Activated CD4-positive, alpha-beta T cell treated with anti-CD3 and anti-CD28 coated beads, Interleukin-2, amount 10 ng/mL, durations not matched to agents 7 days and 5 days (primary cell): ENCODE data around the gene ABCC1. TPM values are rescaled to one million over a fixed set of nuclear protein-coding genes. Genes with fewer than 3 reads are reported as not detected.

ENCODE experiments used
- CTCF ChIA-PET: fragments of 350-600 bp; sonication (Branson Sonifier 250); formaldehyde crosslinking; loops from one replicate; lab custom pipeline; 2021; ENCODE audit warnings: antibody characterized with exemption; lab: Charles Lee
- POLR2A ChIA-PET: fragments of 350-600 bp; sonication (Branson Sonifier 250); formaldehyde crosslinking; loops from one replicate; lab custom pipeline; 2021; ENCODE audit warnings: antibody characterized with exemption; lab: Charles Lee
- DNase-seq: peaks from one replicate; pipeline ENCODE4 v3.0.0-alpha.2; 2020
- H3K27ac Mint-ChIP-seq: one replicate; pipeline ENCODE4 v1.8.0; 2021; ENCODE audit warnings: mild to moderate bottlenecking, moderate library complexity, mixed read lengths
- H3K27me3 Mint-ChIP-seq: one replicate; pipeline ENCODE4 v1.8.0; 2021; ENCODE audit warnings: mixed read lengths
- H3K36me3 Mint-ChIP-seq: one replicate; pipeline ENCODE4 v1.8.0; 2021; ENCODE audit warnings: low read depth, mixed read lengths
- H3K4me1 Mint-ChIP-seq: one replicate; pipeline ENCODE4 v1.8.0; 2021; ENCODE audit warnings: mixed read lengths
- H3K4me3 Mint-ChIP-seq: one replicate; pipeline ENCODE4 v1.8.0; 2021; ENCODE audit warnings: mild to moderate bottlenecking, moderate library complexity, mixed read lengths
- H3K9me3 Mint-ChIP-seq: one replicate; pipeline ENCODE4 v1.8.0; 2021; ENCODE audit warnings: mixed read lengths
- total RNA-seq, 2 experiments: library from RNA; stranded (reverse); gene quantifications; one replicate each; pipeline ENCODE4 v1.2.3, GENCODE V29; 2021

ABCC1 gene
- total RNA-seq, 2 experiments from 2014 or later, result 51.7 to 55.2 TPM

DNA sequence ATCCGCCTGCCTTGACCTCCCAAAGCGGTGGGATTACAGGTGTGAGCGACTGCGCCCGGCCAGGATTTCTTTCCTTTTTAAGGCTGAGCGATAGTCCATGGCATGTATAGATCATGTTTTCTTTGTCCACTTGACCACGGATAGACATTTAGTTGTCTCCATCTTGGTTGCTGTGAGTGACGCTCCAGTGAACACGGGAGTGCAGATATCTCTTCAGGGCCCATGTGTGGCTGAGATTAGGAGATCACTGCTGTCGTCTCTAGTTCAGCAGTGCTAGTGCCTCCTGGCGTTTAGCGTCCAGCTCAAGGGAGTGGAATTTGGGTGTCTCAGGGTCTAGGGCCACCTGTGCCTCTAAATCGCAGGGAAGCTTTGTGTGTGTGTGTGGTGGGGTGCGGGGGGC lies 41.5 kb downstream of the ABCC1 start:
- ChIA-PET POLR2A (no interaction called here), CTCF (no interaction called here)
- Mint-ChIP-seq H3K4me3 (no peak overlapping the region), H3K36me3 (peaks cover 10% of the 10 kb centered on the region), H3K27ac (no peak overlapping the region), H3K4me1 (peaks cover 30% of the 10 kb centered on the region), H3K9me3 (no peaks in the 10 kb centered on the region), H3K27me3 (no peaks in the 10 kb centered on the region)
- DNase-seq, result no peak

DNA sequence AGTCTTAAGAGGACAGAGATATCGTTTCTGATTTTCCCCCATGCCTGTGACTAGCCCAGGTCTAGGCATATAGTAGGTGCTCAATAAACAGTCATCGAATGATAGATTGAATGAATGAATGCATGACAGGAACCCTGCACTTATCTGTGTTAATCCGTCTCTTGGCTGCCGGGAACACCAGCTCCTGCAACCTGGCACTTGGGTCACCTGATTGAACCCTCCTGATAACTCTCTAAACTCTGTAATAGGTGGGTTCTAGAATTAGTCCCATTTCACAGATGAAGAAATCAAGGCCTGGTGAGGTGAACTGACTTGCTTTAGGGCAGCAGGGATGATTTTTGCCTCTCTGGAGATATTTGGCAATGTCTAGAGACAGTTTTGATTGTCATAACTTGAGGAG lies 43.7 kb downstream of the ABCC1 start:
- Mint-ChIP-seq H3K4me1 (peaks cover 26% of the 10 kb centered on the region), H3K27ac (no peak overlapping the region), H3K4me3 (no peak overlapping the region), H3K27me3 (no peaks in the 10 kb centered on the region), H3K9me3 (no peaks in the 10 kb centered on the region), H3K36me3 (peaks cover 10% of the 10 kb centered on the region)
- no peak for DNase-seq
- ChIA-PET POLR2A (no interaction called here), CTCF (no interaction called here)

DNA sequence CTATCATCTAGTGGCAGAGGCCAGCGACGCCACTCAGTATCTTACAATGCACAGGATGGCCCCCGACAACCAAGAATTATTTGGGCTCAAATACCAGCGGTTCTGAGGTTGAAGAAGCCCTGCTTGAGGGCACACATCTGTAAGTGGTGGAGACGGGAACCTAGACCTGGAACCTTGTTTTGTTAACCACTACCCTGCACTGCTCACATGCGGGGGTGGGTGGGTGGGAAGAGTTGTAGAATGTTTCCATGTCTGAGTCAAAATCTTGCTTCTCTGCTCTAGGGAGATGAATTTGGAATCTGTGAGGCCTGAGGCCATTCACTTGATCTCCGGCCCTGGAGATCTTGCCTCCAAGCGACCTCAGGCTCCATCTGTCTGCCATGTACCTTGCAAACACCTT lies 44.1 kb downstream of the ABCC1 start:
- H3K36me3 Mint-ChIP-seq, result peaks cover 6% of the 10 kb centered on the region
- H3K27ac Mint-ChIP-seq, result no peak overlapping the region
- POLR2A ChIA-PET, result no interaction called here
- DNase-seq, result no peak
- CTCF ChIA-PET, result no interaction called here
- H3K4me3 Mint-ChIP-seq, result no peak overlapping the region
- H3K9me3 Mint-ChIP-seq, result no peaks in the 10 kb centered on the region
- H3K4me1 Mint-ChIP-seq, result peaks cover 25% of the 10 kb centered on the region
- H3K27me3 Mint-ChIP-seq, result no peaks in the 10 kb centered on the region

DNA sequence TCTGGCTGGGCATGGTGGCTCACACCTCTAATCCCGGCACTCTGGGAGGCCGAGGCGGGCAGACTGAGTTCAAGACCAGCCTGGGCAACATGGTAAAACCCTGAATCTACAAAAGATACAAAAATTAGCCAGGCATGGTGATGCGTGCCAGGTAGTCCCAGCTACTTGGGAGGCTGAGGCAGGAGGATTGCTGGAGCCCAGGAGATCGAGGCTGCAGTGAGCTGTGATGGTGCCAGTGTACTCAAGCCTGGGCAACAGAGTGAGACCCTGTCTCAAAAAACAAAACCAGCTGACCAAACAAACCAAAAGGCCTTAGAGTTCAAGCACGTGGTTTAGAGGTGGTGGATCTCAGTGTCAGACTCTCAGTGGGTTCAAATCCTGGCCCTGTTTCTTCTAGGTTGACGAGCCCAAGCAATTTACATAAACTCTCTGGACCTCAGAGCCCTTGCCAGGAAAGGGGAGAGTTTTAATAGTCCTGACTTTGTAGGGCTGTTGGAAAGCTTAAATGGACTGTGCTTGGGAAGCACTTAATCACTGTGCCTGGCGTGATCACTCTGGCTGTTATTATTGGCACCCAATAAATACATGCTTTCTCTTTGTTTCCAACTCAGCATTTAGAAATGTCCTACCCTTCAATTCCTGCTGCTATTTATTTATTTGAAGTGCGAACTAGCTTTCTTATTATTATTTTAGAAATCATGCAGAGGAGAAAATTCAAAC lies 44.7 kb downstream of the ABCC1 start:
- H3K36me3 Mint-ChIP-seq, result peaks cover 6% of the 10 kb centered on the region
- no peak overlapping the region for H3K4me3 Mint-ChIP-seq
- peaks cover 26% of the 10 kb centered on the region for H3K4me1 Mint-ChIP-seq
- ChIA-PET POLR2A (no interaction called here), CTCF (no interaction called here)
- no peaks in the 10 kb centered on the region for H3K9me3 Mint-ChIP-seq
- H3K27me3 Mint-ChIP-seq, result no peaks in the 10 kb centered on the region
- H3K27ac Mint-ChIP-seq, result no peak overlapping the region
- no peak for DNase-seq

DNA sequence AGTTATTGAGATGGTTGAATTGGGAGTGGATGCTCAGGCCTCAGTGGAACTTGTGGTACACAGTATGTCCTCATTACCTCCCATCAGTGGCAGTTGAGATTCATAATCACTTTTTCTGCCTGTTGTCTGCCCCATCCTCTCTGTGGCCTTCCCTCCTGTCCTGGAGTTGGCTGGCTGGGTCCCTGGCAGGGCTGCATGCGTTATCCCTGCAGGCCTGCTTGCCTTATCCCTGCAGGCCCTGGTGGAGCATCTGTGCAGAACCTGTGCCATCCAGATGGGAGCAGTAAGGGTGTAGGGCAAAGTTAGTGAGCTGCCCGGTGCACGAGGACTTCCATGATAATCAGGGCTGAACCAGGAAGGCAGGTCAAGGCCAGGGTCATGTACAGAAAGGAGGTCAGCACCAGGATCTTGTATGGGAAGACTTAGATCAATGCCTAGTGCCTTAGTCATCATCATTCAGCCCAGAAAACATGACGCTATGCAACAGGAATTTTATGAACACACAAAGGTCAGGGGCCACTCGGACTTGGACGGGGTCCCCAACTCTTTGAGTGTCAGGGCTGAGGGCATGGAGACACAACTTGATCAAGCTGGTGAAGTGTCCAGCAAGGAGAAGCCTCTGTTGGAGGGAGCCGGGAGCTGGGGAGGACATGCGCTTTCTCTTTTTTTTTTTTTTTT lies 47.2 kb downstream of the ABCC1 start:
- CTCF ChIA-PET, result no interaction called here
- Mint-ChIP-seq H3K27ac (peak overlapping the region; percentile 13), H3K27me3 (no peaks in the 10 kb centered on the region), H3K36me3 (peaks cover 15% of the 10 kb centered on the region), H3K9me3 (peaks cover 5% of the 10 kb centered on the region), H3K4me1 (peaks cover 24% of the 10 kb centered on the region), H3K4me3 (no peak overlapping the region)
- POLR2A ChIA-PET, result no interaction called here
- DNase-seq, result no peak

DNA sequence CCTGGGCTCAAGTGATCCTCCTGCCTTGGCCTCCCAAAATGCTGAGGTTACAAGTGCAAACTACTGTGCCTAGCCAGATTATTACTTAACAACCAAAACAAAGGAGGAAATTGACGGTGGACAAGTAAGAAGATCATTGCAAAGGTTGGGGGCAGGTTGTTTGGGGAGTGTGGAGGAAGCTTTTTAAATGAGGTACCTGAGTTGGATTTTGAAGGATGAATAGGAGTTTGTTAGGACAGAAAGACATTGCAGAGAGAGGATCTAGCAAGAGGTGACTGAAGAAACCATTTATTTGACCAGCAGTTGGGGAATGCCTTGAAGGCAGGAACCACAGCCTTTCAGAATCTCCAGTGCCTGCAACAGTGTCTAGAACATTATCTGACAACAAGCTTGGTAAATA lies 51.3 kb downstream of the ABCC1 start:
- ChIA-PET POLR2A (no interaction called here), CTCF (interaction anchor here (0.6 kb wide), 1 partner anchor 357 kb away, joined by 5 read pairs; no protein-coding TSS in a partner anchor)
- no peaks in the 10 kb centered on the region for H3K27me3 Mint-ChIP-seq

DNA sequence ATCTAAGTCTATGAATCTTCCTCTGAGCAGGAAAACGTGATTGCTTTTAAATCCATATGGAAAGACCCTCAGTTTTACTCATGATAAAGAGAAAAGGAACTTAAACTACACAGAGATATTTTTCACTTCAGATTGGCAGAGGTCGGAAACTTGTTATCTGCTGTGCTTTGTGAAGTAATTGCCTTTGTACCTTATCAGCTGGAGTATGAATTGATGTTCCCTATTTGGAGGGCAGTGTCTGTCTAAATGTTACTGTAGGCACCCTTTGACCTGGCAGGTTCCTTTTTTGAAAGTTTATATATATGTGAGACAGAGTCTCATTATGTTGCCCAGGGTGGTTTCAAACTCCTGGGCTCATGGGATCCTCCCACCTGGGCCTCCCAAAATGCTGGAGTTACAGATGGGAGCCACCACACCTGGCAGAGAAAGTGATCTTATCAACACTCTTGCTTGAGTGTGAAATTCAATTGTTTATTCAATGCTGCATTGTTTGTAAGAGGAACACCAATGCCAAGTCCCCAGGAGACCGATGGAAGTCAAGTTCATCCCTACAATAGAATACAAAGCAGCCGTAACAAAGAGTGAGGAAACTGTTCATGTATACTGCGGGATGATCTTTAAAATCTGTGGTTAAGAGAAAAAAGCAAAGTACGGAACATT lies 52.3 kb downstream of the ABCC1 start:
- Mint-ChIP-seq H3K4me3 (no peak overlapping the region), H3K4me1 (peaks cover 27% of the 10 kb centered on the region), H3K36me3 (peaks cover 19% of the 10 kb centered on the region), H3K9me3 (peaks cover 5% of the 10 kb centered on the region), H3K27me3 (no peaks in the 10 kb centered on the region), H3K27ac (no peak overlapping the region)
- ChIA-PET CTCF (no interaction called here), POLR2A (no interaction called here)
- DNase-seq, result no peak

More for the DNA sequence above, 51.3 kb downstream of the ABCC1 start:
- Mint-ChIP-seq H3K36me3 (peaks cover 16% of the 10 kb centered on the region), H3K4me1 (peaks cover 23% of the 10 kb centered on the region), H3K27ac (no peak overlapping the region), H3K4me3 (no peak overlapping the region), H3K9me3 (peaks cover 5% of the 10 kb centered on the region)
- no peak for DNase-seq

DNA sequence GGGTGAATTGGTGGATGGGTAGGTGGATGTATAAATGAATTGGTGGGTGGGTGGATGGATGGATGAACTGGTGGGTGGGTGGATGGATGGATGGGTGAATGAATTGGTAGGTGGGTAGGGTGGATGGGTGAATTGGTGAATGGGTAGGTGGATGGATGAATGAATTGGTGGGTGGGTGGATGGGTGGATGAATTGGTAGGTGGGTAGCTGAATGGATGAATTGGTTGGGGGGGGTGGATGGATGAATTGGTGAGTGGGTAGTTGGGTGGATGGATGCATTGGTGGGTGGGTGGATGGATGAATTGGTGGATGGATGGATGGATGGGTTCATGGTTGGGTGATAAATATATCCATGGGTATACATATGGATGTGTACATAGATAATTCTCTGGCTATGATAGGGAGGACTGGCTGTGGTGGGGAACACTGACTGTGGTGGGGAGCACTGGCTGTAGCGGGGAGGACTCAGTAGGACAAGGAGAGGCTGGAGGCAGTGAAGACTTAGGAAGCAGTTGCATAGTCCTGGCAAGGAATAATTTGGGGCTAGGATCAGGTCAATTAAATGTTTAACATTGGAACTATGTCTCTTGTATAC lies 54.4 kb downstream of the ABCC1 start:
- H3K27ac Mint-ChIP-seq, result no peak overlapping the region
- no peaks in the 10 kb centered on the region for H3K27me3 Mint-ChIP-seq
- ChIA-PET POLR2A (no interaction called here), CTCF (no interaction called here)
- H3K4me1 Mint-ChIP-seq, result peaks cover 26% of the 10 kb centered on the region
- peaks cover 26% of the 10 kb centered on the region for H3K36me3 Mint-ChIP-seq
- DNase-seq, result no peak
- H3K9me3 Mint-ChIP-seq, result peaks cover 5% of the 10 kb centered on the region
- no peak overlapping the region for H3K4me3 Mint-ChIP-seq

DNA sequence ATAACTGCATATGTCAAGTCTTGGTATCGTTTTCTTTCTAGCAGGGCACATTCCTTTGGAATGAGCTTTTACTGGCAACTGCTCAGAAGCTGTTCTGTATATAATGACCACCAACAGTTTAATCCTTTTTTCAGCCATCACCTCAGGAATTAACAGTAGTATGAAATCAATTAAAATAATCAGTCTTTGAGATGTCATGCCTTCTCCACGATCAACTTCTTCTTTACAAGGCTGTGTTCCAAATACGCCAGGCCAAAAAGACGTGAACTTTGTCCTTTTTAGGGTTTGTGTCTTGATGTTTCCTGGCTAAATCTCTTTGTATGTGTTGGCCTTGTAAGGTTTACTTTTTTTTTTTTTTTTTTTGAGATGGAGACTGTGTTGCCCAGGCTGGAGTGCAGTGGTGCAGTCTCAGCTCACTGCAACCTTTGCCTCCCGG lies 54.9 kb downstream of the ABCC1 start:
- Mint-ChIP-seq H3K9me3 (peaks cover 5% of the 10 kb centered on the region), H3K36me3 (peaks cover 30% of the 10 kb centered on the region), H3K27ac (no peak overlapping the region), H3K4me3 (no peak overlapping the region), H3K27me3 (no peaks in the 10 kb centered on the region), H3K4me1 (peaks cover 26% of the 10 kb centered on the region)
- POLR2A ChIA-PET, result no interaction called here
- CTCF ChIA-PET, result interaction anchor here (0.7 kb wide), 1 partner anchor 40 kb away, joined by 3 read pairs; no protein-coding TSS in a partner anchor
- DNase-seq, result no peak

DNA sequence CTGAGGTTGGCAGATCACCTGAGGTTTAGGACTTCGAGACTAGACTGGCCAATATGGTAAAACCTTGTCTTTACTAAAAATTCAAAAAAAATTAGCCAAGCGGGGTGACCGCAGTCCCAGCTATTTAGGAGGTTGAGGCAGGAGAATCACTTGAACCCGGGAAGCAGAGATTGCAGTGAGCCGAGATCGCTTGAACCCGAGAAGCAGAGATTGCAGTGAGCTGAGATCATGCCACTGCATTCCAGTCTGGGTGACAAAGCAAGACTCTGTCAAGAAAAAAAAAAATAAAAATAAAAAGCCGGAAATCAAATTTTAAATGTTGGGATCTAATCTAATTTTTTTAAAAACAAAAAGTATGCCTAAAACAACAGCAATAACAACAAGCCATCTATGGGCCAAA lies 56.3 kb downstream of the ABCC1 start:
- ChIA-PET POLR2A (no interaction called here), CTCF (interaction anchor here (0.6 to 1.1 kb wide), 2 partner anchors 73 to 1354 kb away, joined by 3 to 4 read pairs; no protein-coding TSS in a partner anchor)
- no peak for DNase-seq
- H3K36me3 Mint-ChIP-seq, result peaks cover 39% of the 10 kb centered on the region
- H3K27me3 Mint-ChIP-seq, result no peaks in the 10 kb centered on the region
- H3K4me1 Mint-ChIP-seq, result peaks cover 24% of the 10 kb centered on the region
- H3K4me3 Mint-ChIP-seq, result no peak overlapping the region
- H3K9me3 Mint-ChIP-seq, result peaks cover 3% of the 10 kb centered on the region
- no peak overlapping the region for H3K27ac Mint-ChIP-seq

DNA sequence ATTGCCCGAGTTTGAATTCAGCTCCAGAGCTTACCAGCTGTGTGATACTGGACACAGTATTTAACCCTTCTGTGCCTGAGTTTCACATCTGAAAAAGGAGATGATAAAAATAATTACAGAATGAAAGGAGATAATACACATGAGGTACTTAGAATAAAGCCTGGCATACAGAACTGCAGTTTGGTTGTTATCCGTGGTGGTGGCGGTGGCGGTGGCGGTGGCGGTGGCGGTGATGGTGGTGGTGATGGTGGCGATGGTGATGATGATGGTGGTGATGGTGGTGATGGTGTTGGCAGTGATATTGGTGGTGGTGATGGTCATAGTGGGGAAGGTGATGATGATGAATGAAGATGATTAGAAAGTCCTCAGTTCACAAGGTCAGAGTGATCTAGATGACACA lies 57.2 kb downstream of the ABCC1 start:
- no peaks in the 10 kb centered on the region for H3K9me3 Mint-ChIP-seq
- peaks cover 37% of the 10 kb centered on the region for H3K36me3 Mint-ChIP-seq
- no peaks in the 10 kb centered on the region for H3K27me3 Mint-ChIP-seq
- H3K4me3 Mint-ChIP-seq, result no peak overlapping the region
- ChIA-PET CTCF (interaction anchor here (1.1 kb wide), 1 partner anchor 72 kb away, joined by 3 read pairs; no protein-coding TSS in a partner anchor), POLR2A (interaction anchor here (0.7 kb wide), 1 partner anchor 1317 kb away, joined by 15 read pairs; no protein-coding TSS in a partner anchor)
- H3K4me1 Mint-ChIP-seq, result peaks cover 21% of the 10 kb centered on the region
- DNase-seq, result no peak
- H3K27ac Mint-ChIP-seq, result no peak overlapping the region

DNA sequence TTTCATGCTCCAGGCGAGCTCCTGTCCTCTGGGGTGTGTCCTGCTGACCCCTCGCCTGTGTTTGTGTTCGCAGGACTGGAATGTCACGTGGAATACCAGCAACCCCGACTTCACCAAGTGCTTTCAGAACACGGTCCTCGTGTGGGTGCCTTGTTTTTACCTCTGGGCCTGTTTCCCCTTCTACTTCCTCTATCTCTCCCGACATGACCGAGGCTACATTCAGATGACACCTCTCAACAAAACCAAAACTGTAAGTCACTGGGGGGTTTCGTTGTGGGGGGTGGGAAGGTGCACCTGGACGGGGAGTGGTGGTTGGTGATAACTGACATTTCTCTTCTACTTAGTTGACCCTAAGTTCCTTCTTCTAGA lies 58.3 kb downstream of the ABCC1 start:
- H3K4me3 Mint-ChIP-seq, result no peak overlapping the region
- POLR2A ChIA-PET, result no interaction called here

More for the DNA sequence above, 58.3 kb downstream of the ABCC1 start:
- DNase-seq, result no peak
- Mint-ChIP-seq H3K36me3 (peaks cover 39% of the 10 kb centered on the region), H3K9me3 (no peaks in the 10 kb centered on the region), H3K27me3 (no peaks in the 10 kb centered on the region), H3K4me1 (peaks cover 19% of the 10 kb centered on the region), H3K27ac (peak overlapping the region; percentile 74)
- CTCF ChIA-PET, result no interaction called here
